Measurements from ENCODE around the gene TRAPPC10. TPM values are rescaled to one million over a fixed set of nuclear protein-coding genes. Genes with fewer than 3 reads are reported as not detected.

The TRAPPC10 gene
- total and polyA plus RNA-seq, 9 of the 15 experiments (the other 6 are each of a cell fraction or from before 2014, with no cell fraction given): 1.1 to 33.8 (median 24.3) TPM

GRCh38 chr21:43989401-43989800 lies 22.7 kb upstream of the TRAPPC10 start:
- 52% methylated on average over 6 of the region's 7 CpGs for WGBS (ENCODE audit: insufficient coverage, low coverage, missing lambda C conversion rate)
- Histone ChIP-seq H3K9me1 (ENCODE audit: control insufficient read depth, insufficient read depth, low read length) (no peaks in the 10 kb centered on the region), H3K27me3 (ENCODE audit: control insufficient read depth in 2 of 2, insufficient read depth in 2 of 2, low read length in 2 of 2) (peaks cover 12 to 27% of the 10 kb centered on the region in 2 experiments), H3K79me2 (ENCODE audit: control insufficient read depth, insufficient read depth, low read length) (no peaks in the 10 kb centered on the region), H3K9ac (ENCODE audit: insufficient read depth in 1 of 2, low read depth in 2 of 2, low read length in 2 of 2) (peak overlapping the region in 1 of 2 experiments; percentile 41; a peak in 1 of 4 replicates), H2AFZ (ENCODE audit: low read depth, low read length) (no peak overlapping the region), H3K27ac (ENCODE audit: extremely low read depth, low read depth, low read length) (no peak overlapping the region), H3K36me3 (ENCODE audit: control insufficient read depth, insufficient read depth, low read length) (no peaks in the 10 kb centered on the region), H3K9me3 (replicated peaks; ENCODE audit: control insufficient read depth, insufficient read depth, low read depth, low read length) (no peaks in the 10 kb centered on the region), H3K4me2 (ENCODE audit: insufficient read depth, low read length) (no peak overlapping the region), H3K4me1 (replicated peaks in 1 of 2; ENCODE audit: control insufficient read depth in 2 of 2, insufficient read depth in 2 of 2, low read length in 2 of 2) (peaks cover 0 to 47% of the 10 kb centered on the region in 2 experiments; a peak in 3 of 5 replicates), H3K4me3 (no peak overlapping the region), H4K20me1 (replicated peaks; ENCODE audit: control insufficient read depth, insufficient read depth, low read length) (no peaks in the 10 kb centered on the region; the same call in 1 of the 2 replicates)
- no peak for TF ChIP-seq ZNF408 (CRISPR knock-in tag; IDR thresholded peaks at IDR 0.05; ENCODE audit: low read depth)
- TF ChIP-seq MEIS2 (IDR thresholded peaks at IDR 0.05; ENCODE audit: partially characterized antibody): peak; percentile 18
- no peak for TF ChIP-seq ZFX (CRISPR knock-in tag; IDR thresholded peaks at IDR 0.05)
- TF ChIP-seq PBX2 (CRISPR knock-in tag; IDR thresholded peaks at IDR 0.05; ENCODE audit: low read depth): no peak
- 0 out of 2 replicates have a peak, but pooled peaks have one; percentile 26 for TF ChIP-seq PBX2 (tag; conservative IDR thresholded peaks at IDR 0.05; ENCODE audit: low read depth)
- TF ChIP-seq ZNF592 (IDR thresholded peaks at IDR 0.05): no peak
- in situ Hi-C loops (cut with MboI): no loop called here
- no TSS peak for BruUV-seq (replicated peaks)
- intact Hi-C loops (cut with micrococcal nuclease): no loop called here
- CTCF ChIA-PET (ENCODE audit: low intra/inter-chr PET ratio): no interaction called here
- FAIRE-seq (no peak), ATAC-seq (no peak), DNase-seq (ENCODE audit: extremely low read depth in 1 of 4, low spot score in 3 of 4) (no peak)
- POLR2A ChIA-PET: no interaction called here

All from K562 (cell line).